ENCODE data around the gene DOCK2.

DNA sequence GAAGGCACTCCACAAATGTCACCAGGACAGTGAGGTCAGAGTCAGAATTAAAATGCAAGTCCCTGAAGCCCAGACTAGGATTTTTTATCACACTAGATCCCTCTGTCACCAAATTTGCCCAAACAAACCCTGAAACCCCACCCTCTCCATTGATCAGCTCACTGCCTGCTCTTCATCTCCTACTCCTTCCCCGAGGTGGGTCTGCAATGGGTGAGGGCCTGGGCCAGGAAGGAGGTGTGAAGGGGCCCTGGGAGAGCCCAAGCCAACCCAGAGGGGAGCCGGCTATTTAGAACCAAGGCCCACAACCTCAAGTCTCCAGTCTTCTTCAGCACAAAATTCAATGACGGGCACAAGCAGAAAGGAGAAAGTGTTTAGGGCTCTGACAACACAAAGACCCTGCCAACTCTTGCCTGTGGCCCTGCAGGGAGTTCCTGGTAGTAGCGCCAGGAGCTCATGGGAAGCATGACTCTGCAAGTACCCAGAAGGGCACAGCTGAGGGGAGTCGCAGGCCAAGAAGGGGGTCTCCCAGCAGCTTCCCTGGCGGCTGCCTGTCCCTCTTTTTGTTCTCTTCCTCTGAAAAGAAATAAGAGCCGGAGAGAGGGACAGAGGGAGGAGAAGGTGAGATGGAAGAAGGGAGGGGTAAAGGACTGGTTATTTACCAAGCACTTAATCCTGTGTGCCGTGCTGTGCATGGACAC is 474.2 kb downstream of the DOCK2 start:
- TF ChIP-seq EZH2phosphoT487 (IDR thresholded peaks at IDR 0.05; ENCODE audit: borderline replicate concordance, low read length) (no peak), EZH2 (IDR thresholded peaks at IDR 0.05; ENCODE audit: low read length, unreplicated experiment) (no peak)
- TF ChIP-seq, protein P1, sequence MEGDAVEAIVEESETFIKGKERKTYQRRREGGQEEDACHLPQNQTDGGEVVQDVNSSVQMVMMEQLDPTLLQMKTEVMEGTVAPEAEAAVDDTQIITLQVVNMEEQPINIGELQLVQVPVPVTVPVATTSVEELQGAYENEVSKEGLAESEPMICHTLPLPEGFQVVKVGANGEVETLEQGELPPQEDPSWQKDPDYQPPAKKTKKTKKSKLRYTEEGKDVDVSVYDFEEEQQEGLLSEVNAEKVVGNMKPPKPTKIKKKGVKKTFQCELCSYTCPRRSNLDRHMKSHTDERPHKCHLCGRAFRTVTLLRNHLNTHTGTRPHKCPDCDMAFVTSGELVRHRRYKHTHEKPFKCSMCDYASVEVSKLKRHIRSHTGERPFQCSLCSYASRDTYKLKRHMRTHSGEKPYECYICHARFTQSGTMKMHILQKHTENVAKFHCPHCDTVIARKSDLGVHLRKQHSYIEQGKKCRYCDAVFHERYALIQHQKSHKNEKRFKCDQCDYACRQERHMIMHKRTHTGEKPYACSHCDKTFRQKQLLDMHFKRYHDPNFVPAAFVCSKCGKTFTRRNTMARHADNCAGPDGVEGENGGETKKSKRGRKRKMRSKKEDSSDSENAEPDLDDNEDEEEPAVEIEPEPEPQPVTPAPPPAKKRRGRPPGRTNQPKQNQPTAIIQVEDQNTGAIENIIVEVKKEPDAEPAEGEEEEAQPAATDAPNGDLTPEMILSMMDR (conservative IDR thresholded peaks at IDR 0.05; ENCODE audit: low read depth, low read length): no peak

Data from PC-3 (cell line).